HepG2 (cell line): ENCODE measurements around the gene EHD1. TPM values are rescaled to one million over a fixed set of nuclear protein-coding genes. Genes with fewer than 3 reads are reported as not detected.
A peak's percentile ranks its signal among the peaks of the same experiment; 100 is the strongest.

Experiments
- CREM ChIP-seq, 2 experiments: sonication (generic) in 1 of 2; formaldehyde crosslinking in 1 of 2; IDR thresholded peaks; 2 replicates each; pipeline versions ENCODE4 v1.4.0 to v1.6.1; 2016 to 2020; ENCODE audit warnings: antibody characterized with exemption in 1 of 2, mild to moderate bottlenecking in 1 of 2, missing genetic modification reagents in 1 of 2
- ELF4 ChIP-seq: sonication (generic); formaldehyde crosslinking; IDR thresholded peaks from 2 replicates; pipeline ENCODE4 v1.5.0; 2020; ENCODE audit warnings: missing genetic modification reagents, mild to moderate bottlenecking, moderate library complexity, borderline replicate concordance
- FLYWCH1 ChIP-seq: sonication (generic); formaldehyde crosslinking; IDR thresholded peaks from 2 replicates; pipeline ENCODE4 v1.8.1; 2023; ENCODE audit warnings: mild to moderate bottlenecking, missing genetic modification reagents
- HINFP ChIP-seq: sonication (generic); formaldehyde crosslinking; IDR thresholded peaks from 2 replicates; pipeline ENCODE4 v1.4.0; 2020; ENCODE audit warnings: low read depth, mild to moderate bottlenecking, missing genetic modification reagents
- HNF1B ChIP-seq: sonication (generic); formaldehyde crosslinking; IDR thresholded peaks from 2 replicates; pipeline ENCODE4 v1.5.1; 2020; ENCODE audit warnings: mild to moderate bottlenecking, moderate library complexity, missing genetic modification reagents
- HNRNPK ChIP-seq: fragments of 200-400 bp; formaldehyde crosslinking; IDR thresholded peaks from 2 replicates; pipeline ENCODE4 v1.6.1; 2018; ENCODE audit warnings: low read length, low read depth, moderate library complexity, mild to moderate bottlenecking; ENCODE audit not compliant: poor library complexity, severe bottlenecking
- HNRNPL ChIP-seq: fragments of 200-400 bp; formaldehyde crosslinking; IDR thresholded peaks from 2 replicates; pipeline ENCODE4 v1.6.1; 2017; ENCODE audit warnings: mild to moderate bottlenecking, low read depth, low read length
- KLF11 ChIP-seq: IDR thresholded peaks from 2 replicates; pipeline ENCODE4 v1.6.1; 2016; ENCODE audit warnings: missing compliant biosample characterization
- NFE2L2 ChIP-seq: fragments of 150-350 bp; IDR thresholded peaks from 2 replicates; pipeline ENCODE4 v1.6.1; 2014; ENCODE audit warnings: low read length
- RARA ChIP-seq: IDR thresholded peaks from 2 replicates; pipeline ENCODE4 v1.6.1; 2016; ENCODE audit warnings: missing genetic modification reagents, missing compliant biosample characterization
- SP1 ChIP-seq, 2 experiments: fragments of 450-650 bp in 1 of 2; sonication (generic) in 1 of 2; formaldehyde crosslinking in 1 of 2; IDR thresholded peaks; 2 replicates each; pipeline versions ENCODE4 v1.4.0 to v1.6.1; 2016 to 2020; ENCODE audit warnings: missing genetic modification reagents in 1 of 2
- SP5 ChIP-seq: IDR thresholded peaks from 2 replicates; pipeline ENCODE4 v1.6.1; 2016; ENCODE audit warnings: low read depth, borderline replicate concordance
- TEAD3 ChIP-seq: optimal IDR thresholded peaks from 2 replicates; pipeline ENCODE3; 2016; ENCODE audit warnings: borderline replicate concordance
- ZKSCAN8 ChIP-seq: IDR thresholded peaks from 2 replicates; pipeline ENCODE4 v1.6.1; 2016; ENCODE audit warnings: borderline replicate concordance, missing genetic modification reagents, missing compliant biosample characterization
- ZNF264 ChIP-seq: sonication (generic); formaldehyde crosslinking; IDR thresholded peaks from 2 replicates; pipeline ENCODE4 v1.4.0; 2020; ENCODE audit warnings: missing genetic modification reagents
- ZNF331 ChIP-seq: sonication (generic); formaldehyde crosslinking; IDR thresholded peaks from 2 replicates; pipeline ENCODE4 v1.4.0; 2020; ENCODE audit warnings: missing genetic modification reagents
- ZNF414 ChIP-seq: sonication (generic); formaldehyde crosslinking; IDR thresholded peaks from 2 replicates; pipeline ENCODE4 v1.5.0; 2020; ENCODE audit warnings: missing genetic modification reagents
- ZNF703 ChIP-seq: sonication (generic); formaldehyde crosslinking; IDR thresholded peaks from 2 replicates; pipeline ENCODE4 v1.5.1; 2020; ENCODE audit warnings: missing genetic modification reagents, mild to moderate bottlenecking, moderate library complexity, borderline replicate concordance
- polyA plus RNA-seq, 8 experiments: library from polyadenylated mRNA; depleted of rRNA in 3 of 8; stranded (reverse) in 7 of 8; unstranded in 1 of 8; fragments of >200 nt; fragmentation: Illumina TruSeq in 4 of 8; extraction: Trizol in 4 of 8; gene quantifications; 2 replicates each; pipeline versions ENCODE4 v1.2.1 to v1.2.3, GENCODE V29; 2011 to 2016; ENCODE audit warnings: low read depth in 4 of 8, missing spikeins in 1 of 8, mixed read lengths in 1 of 8; ENCODE audit not compliant: insufficient read depth in 1 of 8
- total RNA-seq, 5 experiments: library from RNA; depleted of rRNA; stranded (reverse); fragments of >200 nt; fragmentation: Illumina TruSeq; extraction: Trizol; gene quantifications; 2 replicates each; pipeline ENCODE4 v1.2.3, GENCODE V29; 2016; ENCODE audit warnings: low read depth in 1 of 5
- TF ChIP-seq, protein P1 (sequence below), 2 experiments: sonication (generic) in 1 of 2; formaldehyde crosslinking in 1 of 2; IDR thresholded peaks; 2 replicates each; pipeline versions ENCODE4 v1.4.0 to v1.6.1; 2016 to 2020; ENCODE audit warnings: borderline replicate concordance in 1 of 2, low read depth in 1 of 2, mild to moderate bottlenecking in 1 of 2, missing genetic modification reagents in 1 of 2

Gene EHD1
- total and polyA plus RNA-seq, 2 of the 13 experiments (the other 11 are each of a cell fraction or from before 2014, with no cell fraction given), result 23.6 to 26.6 TPM

- TF ChIP-seq HINFP (CRISPR knock-in tag) (no peak), RARA (CRISPR knock-in tag) (no peak), ZNF703 (no peak), KLF11 (no peak), FLYWCH1 (CRISPR knock-in tag) (no peak), HNRNPK (no peak), ELF4 (CRISPR knock-in tag) (no peak), ZNF264 (CRISPR knock-in tag) (no peak), CREM (IDR thresholded peaks at IDR 0.05) (peak; percentile 39; the same call in 1 of the 2 replicates), CREM (CRISPR knock-in tag; IDR thresholded peaks at IDR 0.05) (no peak), SP5 (CRISPR knock-in tag) (peak; percentile 62), ZNF414 (CRISPR knock-in tag) (no peak), SP1 (IDR thresholded peaks at IDR 0.05) (no peak), SP1 (CRISPR knock-in tag; IDR thresholded peaks at IDR 0.05) (no peak), NFE2L2 (no peak), HNF1B (CRISPR knock-in tag) (0 out of 2 replicates have a peak, but pooled peaks have one; percentile 39), ZNF331 (CRISPR knock-in tag) (peak; percentile 10; the same call in 1 of the 2 replicates), ZKSCAN8 (CRISPR knock-in tag) (no peak), TEAD3 (CRISPR knock-in tag) (peak; percentile 78), HNRNPL (peak; percentile 90)
- TF ChIP-seq, protein P1, sequence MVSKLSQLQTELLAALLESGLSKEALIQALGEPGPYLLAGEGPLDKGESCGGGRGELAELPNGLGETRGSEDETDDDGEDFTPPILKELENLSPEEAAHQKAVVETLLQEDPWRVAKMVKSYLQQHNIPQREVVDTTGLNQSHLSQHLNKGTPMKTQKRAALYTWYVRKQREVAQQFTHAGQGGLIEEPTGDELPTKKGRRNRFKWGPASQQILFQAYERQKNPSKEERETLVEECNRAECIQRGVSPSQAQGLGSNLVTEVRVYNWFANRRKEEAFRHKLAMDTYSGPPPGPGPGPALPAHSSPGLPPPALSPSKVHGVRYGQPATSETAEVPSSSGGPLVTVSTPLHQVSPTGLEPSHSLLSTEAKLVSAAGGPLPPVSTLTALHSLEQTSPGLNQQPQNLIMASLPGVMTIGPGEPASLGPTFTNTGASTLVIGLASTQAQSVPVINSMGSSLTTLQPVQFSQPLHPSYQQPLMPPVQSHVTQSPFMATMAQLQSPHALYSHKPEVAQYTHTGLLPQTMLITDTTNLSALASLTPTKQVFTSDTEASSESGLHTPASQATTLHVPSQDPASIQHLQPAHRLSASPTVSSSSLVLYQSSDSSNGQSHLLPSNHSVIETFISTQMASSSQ (IDR thresholded peaks at IDR 0.05; ENCODE audit: low read depth), result no peak
- TF ChIP-seq, protein P1 (CRISPR knock-in tag; IDR thresholded peaks at IDR 0.05; ENCODE audit: borderline replicate concordance), result no peak
Measured at GRCh38 chr11:64842851-64843685, 35.4 kb downstream of the EHD1 start (continued).
